Activated B cell treated with CpG ODN at 0.5 μM for 24 hours (primary cell): ENCODE data around the gene OTUB2. TPM values are rescaled to one million over a fixed set of nuclear protein-coding genes. Genes with fewer than 3 reads are reported as not detected.
A peak's percentile ranks its signal among the peaks of the same experiment; 100 is the strongest.

Source experiments
- ATAC-seq: fragments of 200-7000 bp; cut with Tn5 transposase; one replicate; pipeline ENCODE4 v1.10.0; 2021; ENCODE audit warnings: low read depth, mild to moderate bottlenecking, moderate library complexity
- CTCF ChIA-PET: fragments of 350-600 bp; sonication (Branson Sonifier 250); formaldehyde crosslinking; loops from one replicate; lab custom pipeline; 2021; ENCODE audit warnings: antibody characterized with exemption; lab: Charles Lee
- POLR2A ChIA-PET: fragments of 350-600 bp; sonication (Branson Sonifier 250); formaldehyde crosslinking; loops from one replicate; lab custom pipeline; 2021; ENCODE audit warnings: antibody characterized with exemption; lab: Charles Lee
- DNase-seq: peaks from one replicate; pipeline ENCODE4 v3.0.0; 2022
- H3K27ac Mint-ChIP-seq: one replicate; pipeline ENCODE4 v1.8.0; 2020; ENCODE audit warnings: mixed read lengths
- H3K27me3 Mint-ChIP-seq: one replicate; pipeline ENCODE4 v1.8.0; 2021; ENCODE audit warnings: mixed read lengths
- H3K36me3 Mint-ChIP-seq: one replicate; pipeline ENCODE4 v1.8.0; 2021; ENCODE audit warnings: low read depth, mixed read lengths
- H3K4me1 Mint-ChIP-seq: one replicate; pipeline ENCODE4 v1.8.0; 2021; ENCODE audit warnings: mixed read lengths
- H3K4me3 Mint-ChIP-seq: one replicate; pipeline ENCODE4 v1.8.0; 2020; ENCODE audit warnings: mild to moderate bottlenecking, mixed read lengths
- H3K9me3 Mint-ChIP-seq: one replicate; pipeline ENCODE4 v1.8.0; 2020; ENCODE audit warnings: mixed read lengths
- intact Hi-C: fragments of 100-400 bp; cut with micrococcal nuclease; formaldehyde crosslinking; loops from one replicate; pipeline ENCODE4 v1.15.1; 2024
- total RNA-seq: library from RNA; stranded (reverse); gene quantifications from 2 replicates; pipeline ENCODE4 v1.2.3, GENCODE V29; 2022
- TF ChIP-seq, protein P1 (sequence below): fragments of 200-600 bp; IDR thresholded peaks from one replicate; pipeline ENCODE4 v1.8.0; 2022; ENCODE audit warnings: antibody characterized with exemption, mild to moderate bottlenecking

Gene OTUB2
- total RNA-seq, 1 donor from 2014 or later: not detected

DNA sequence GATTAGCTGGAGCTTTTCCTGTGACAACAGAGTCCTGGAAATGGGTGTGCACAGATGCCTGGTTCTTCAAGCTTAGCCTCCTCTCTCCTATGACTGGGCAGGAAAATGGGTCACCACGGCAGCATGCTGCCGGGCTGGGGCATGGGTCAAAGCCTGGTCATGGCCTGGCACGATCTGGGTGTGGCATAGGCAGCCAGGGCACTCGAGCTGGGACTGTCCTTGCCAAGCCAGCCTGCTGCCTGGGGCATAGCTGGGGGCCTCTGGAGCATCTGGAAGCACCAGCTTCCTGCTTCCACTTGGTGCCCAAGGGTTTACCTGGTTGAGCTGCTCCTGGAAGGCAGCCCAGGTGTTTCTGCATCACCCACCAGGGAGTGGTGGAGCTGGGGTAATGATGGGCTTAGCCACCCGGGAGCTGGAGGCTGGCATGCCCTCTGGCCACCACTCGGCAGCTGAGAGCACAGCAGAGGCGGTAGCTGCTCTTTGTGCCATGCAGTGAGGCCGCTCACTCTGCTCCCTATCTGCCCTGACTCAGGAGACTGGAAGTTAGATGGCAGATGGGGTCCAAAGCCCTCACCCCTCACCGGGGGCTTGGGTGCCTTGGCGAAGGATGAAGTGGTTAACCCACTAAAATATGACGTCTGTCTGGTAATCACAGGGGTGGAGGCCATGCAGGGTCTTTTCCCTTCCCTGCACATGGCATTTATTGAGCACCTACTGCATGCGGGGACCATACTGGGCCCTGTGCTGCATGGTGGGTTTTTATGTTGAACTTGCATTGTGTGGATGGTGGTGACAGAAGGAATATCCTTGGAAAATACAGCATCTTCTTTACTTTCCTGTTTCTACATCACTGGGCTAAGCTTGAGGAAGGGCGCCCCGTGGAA is 1.7 kb downstream of the OTUB2 start:
- H3K4me1 Mint-ChIP-seq: peaks cover 5% of the 10 kb centered on the region
- H3K36me3 Mint-ChIP-seq: no peaks in the 10 kb centered on the region
- H3K27ac Mint-ChIP-seq: no peak overlapping the region
- CTCF ChIA-PET: interaction anchor here (0.9 to 1.7 kb wide), 4 partner anchors 9 to 109 kb away, joined by 3 to 8 read pairs (median 4); no protein-coding TSS in a partner anchor
- intact Hi-C loops: no loop called here
- TF ChIP-seq, protein P1, sequence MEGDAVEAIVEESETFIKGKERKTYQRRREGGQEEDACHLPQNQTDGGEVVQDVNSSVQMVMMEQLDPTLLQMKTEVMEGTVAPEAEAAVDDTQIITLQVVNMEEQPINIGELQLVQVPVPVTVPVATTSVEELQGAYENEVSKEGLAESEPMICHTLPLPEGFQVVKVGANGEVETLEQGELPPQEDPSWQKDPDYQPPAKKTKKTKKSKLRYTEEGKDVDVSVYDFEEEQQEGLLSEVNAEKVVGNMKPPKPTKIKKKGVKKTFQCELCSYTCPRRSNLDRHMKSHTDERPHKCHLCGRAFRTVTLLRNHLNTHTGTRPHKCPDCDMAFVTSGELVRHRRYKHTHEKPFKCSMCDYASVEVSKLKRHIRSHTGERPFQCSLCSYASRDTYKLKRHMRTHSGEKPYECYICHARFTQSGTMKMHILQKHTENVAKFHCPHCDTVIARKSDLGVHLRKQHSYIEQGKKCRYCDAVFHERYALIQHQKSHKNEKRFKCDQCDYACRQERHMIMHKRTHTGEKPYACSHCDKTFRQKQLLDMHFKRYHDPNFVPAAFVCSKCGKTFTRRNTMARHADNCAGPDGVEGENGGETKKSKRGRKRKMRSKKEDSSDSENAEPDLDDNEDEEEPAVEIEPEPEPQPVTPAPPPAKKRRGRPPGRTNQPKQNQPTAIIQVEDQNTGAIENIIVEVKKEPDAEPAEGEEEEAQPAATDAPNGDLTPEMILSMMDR: no peak
- no peak for ATAC-seq
- POLR2A ChIA-PET: no interaction called here
- H3K27me3 Mint-ChIP-seq: peaks cover 25% of the 10 kb centered on the region
- no peaks in the 10 kb centered on the region for H3K9me3 Mint-ChIP-seq
- peak overlapping the region; percentile 51 for H3K4me3 Mint-ChIP-seq
- DNase-seq: no peak

DNA sequence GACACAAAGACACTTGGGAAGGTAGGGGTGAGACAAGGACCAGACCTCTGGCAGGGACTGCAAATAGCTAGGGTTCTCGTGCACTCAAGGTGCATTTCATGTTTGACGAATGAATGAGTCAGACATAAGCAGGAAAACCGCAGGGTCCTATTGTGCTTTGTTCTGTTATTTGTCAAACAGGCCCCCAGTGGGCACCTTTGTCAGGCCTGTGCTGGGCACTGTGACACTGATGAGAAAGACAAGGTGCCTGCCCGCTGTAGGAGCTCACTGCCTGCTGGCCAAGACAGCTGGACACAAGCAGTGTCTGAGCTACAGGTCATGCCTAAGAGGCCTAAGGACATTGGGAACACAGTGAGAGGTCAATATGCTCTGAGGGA is 2.3 kb downstream of the OTUB2 start:
- Mint-ChIP-seq H3K4me3 (peak overlapping the region; percentile 51), H3K27me3 (peaks cover 19% of the 10 kb centered on the region), H3K36me3 (no peaks in the 10 kb centered on the region), H3K4me1 (peaks cover 5% of the 10 kb centered on the region), H3K9me3 (no peaks in the 10 kb centered on the region), H3K27ac (no peak overlapping the region)
- CTCF ChIA-PET: interaction anchor here (0.9 to 1.7 kb wide), 4 partner anchors 8 to 108 kb away, joined by 3 to 8 read pairs (median 4); no protein-coding TSS in a partner anchor
- TF ChIP-seq, protein P1: no peak
- no peak for ATAC-seq
- intact Hi-C loops: no loop called here
- DNase-seq: no peak
- POLR2A ChIA-PET: no interaction called here

DNA sequence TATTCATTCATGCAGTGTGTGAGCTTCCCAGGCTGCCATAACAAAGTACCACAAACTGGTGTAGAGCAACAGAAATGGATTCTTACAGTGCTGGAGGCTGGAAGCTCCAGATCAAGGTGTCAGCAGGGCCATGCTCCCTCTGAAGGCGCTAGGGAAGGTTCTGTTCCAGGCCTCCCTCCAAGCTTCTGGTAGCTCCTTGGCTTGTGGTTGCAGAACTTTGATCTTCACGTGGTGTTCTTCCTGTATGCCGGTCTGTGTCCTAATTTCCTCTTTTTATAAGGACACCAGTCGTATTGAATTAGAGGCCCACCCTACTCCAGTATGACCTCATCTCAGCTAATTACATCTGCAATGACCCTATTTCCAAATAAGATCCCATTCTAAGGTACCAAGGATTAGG is 3.1 kb downstream of the OTUB2 start:
- Mint-ChIP-seq H3K27me3 (peaks cover 13% of the 10 kb centered on the region), H3K9me3 (no peaks in the 10 kb centered on the region), H3K36me3 (no peaks in the 10 kb centered on the region), H3K4me3 (no peak overlapping the region), H3K27ac (no peak overlapping the region), H3K4me1 (peaks cover 5% of the 10 kb centered on the region)
- DNase-seq (no peak), ATAC-seq (no peak)
- intact Hi-C loops: no loop called here
- ChIA-PET POLR2A (no interaction called here), CTCF (interaction anchor here (0.9 to 1.5 kb wide), 2 partner anchors 89 to 107 kb away, joined by 3 to 5 read pairs; no protein-coding TSS in a partner anchor)
- TF ChIP-seq, protein P1: no peak

DNA sequence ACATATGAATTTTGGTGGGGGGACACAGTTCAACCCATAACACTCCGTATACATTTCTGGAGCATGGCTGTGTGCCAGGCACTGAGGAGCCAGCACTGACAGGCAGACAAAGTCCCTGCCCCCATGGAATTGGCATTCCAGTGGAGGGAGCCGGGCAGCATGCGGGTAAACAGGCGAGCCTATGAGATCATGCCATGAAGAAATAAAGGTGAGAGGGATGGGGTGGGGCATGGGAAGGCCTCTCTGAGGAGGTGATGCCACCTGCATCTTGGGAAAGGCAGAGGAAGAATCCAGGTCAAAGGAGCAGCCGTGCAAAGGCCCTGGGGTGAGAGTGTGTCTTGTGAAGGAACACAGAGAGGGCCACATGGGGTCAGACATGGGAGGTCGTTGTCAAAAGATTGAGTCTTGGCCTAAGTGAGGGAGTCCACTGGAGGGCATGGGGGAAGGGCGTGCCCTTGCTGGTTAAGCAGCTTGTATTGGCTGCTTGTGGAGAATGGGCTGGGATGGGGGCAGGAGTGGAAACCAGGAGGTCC is 3.6 kb downstream of the OTUB2 start:
- no peaks in the 10 kb centered on the region for H3K36me3 Mint-ChIP-seq
- ChIA-PET POLR2A (interaction anchor here (0.7 kb wide), 1 partner anchor 460 kb away, joined by 3 read pairs; no protein-coding TSS in a partner anchor), CTCF (interaction anchor here (0.9 to 1.5 kb wide), 2 partner anchors 90 to 107 kb away, joined by 3 to 5 read pairs; no protein-coding TSS in a partner anchor)
- no peak for ATAC-seq
- intact Hi-C loops: no loop called here
- peaks cover 5% of the 10 kb centered on the region for H3K4me1 Mint-ChIP-seq
- H3K9me3 Mint-ChIP-seq: no peaks in the 10 kb centered on the region
- H3K27me3 Mint-ChIP-seq: peaks cover 8% of the 10 kb centered on the region
- TF ChIP-seq, protein P1: no peak
- no peak for DNase-seq
- H3K4me3 Mint-ChIP-seq: no peak overlapping the region
- H3K27ac Mint-ChIP-seq: no peak overlapping the region

DNA sequence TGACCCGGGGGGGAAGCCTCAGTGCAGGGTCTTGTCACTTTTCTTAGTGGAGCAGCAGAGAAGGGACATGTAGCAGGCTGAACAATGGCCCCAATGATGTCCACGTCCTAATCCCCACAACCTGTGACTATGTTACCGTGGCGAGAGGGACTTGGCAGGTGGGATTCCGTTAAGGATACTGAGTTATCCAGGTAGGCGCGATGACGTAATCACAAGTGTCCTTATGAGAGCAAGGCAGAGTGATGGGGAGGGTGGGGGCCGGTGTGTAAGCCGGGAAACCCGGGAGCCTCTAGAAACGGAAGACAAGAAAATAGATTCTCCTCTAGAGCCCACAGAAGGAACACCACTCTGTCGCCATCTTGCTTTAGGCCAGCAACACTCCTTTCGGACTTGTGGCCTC is 4.4 kb downstream of the OTUB2 start:
- H3K27me3 Mint-ChIP-seq: peaks cover 7% of the 10 kb centered on the region
- H3K4me3 Mint-ChIP-seq: no peak overlapping the region
- no peak for DNase-seq
- TF ChIP-seq, protein P1: no peak
- no peaks in the 10 kb centered on the region for H3K36me3 Mint-ChIP-seq
- ChIA-PET POLR2A (interaction anchor here (0.7 kb wide), 1 partner anchor 460 kb away, joined by 3 read pairs; no protein-coding TSS in a partner anchor), CTCF (no interaction called here)
- no peak overlapping the region for H3K27ac Mint-ChIP-seq
- no peak for ATAC-seq
- H3K9me3 Mint-ChIP-seq: no peaks in the 10 kb centered on the region
- H3K4me1 Mint-ChIP-seq: peaks cover 5% of the 10 kb centered on the region
- intact Hi-C loops: no loop called here
